WI38 (cell line): Measurements from ENCODE around the gene GINS2.

Experiments
- H3K4me3 ChIP-seq: 2 replicates; pipeline ENCODE4 v1.5.1; 2011; ENCODE audit warnings: low read depth, mild to moderate bottlenecking, control low read depth, low read length
- TF ChIP-seq, protein P1 (sequence below): IDR thresholded peaks from 2 replicates; pipeline ENCODE4 v1.5.1; 2012; ENCODE audit warnings: low read depth, mild to moderate bottlenecking, control low read depth, low read length

GINS2 gene

GRCh38 chr16:85656351-85657266 is 32.1 kb downstream of the GINS2 start:
- TF ChIP-seq, protein P1, sequence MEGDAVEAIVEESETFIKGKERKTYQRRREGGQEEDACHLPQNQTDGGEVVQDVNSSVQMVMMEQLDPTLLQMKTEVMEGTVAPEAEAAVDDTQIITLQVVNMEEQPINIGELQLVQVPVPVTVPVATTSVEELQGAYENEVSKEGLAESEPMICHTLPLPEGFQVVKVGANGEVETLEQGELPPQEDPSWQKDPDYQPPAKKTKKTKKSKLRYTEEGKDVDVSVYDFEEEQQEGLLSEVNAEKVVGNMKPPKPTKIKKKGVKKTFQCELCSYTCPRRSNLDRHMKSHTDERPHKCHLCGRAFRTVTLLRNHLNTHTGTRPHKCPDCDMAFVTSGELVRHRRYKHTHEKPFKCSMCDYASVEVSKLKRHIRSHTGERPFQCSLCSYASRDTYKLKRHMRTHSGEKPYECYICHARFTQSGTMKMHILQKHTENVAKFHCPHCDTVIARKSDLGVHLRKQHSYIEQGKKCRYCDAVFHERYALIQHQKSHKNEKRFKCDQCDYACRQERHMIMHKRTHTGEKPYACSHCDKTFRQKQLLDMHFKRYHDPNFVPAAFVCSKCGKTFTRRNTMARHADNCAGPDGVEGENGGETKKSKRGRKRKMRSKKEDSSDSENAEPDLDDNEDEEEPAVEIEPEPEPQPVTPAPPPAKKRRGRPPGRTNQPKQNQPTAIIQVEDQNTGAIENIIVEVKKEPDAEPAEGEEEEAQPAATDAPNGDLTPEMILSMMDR = no peak
- H3K4me3 ChIP-seq = no peak overlapping the region

GRCh38 chr16:85655216-85656129 is 33.3 kb downstream of the GINS2 start:
- TF ChIP-seq, protein P1 = no peak
- H3K4me3 ChIP-seq = no peak overlapping the region

GRCh38 chr16:85654251-85655095 is 34.3 kb downstream of the GINS2 start:
- H3K4me3 ChIP-seq = no peak overlapping the region
- TF ChIP-seq, protein P1 = no peak

DNA sequence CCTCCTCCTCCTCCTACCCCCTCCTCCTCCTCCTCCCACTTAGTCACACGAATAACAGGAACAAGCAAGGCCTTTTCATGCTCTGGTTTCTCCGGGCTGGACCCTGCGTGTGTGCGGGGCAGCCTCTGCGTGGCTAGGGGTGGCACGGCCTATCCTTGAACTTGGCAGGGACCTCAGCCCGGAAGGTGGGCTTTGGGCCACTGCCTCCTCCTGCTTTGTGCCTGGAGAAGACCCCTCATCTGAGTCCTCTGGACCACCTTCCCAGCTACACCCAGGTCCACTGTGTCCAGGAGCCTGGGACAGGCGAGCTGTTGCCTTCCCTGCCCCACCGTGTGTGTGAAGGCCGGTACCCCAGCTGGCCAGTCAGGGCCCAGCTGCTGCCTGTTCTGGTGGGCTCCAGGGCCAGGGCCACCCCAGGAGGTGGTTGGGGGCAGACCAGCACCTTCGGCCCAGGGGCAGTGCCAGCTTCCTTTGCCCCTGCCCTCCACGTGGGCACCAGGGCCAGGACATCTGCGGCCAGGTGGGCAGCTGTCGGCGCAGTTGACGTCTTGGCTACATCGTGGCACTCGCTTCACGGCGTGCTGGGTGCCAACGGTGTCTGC is 35.4 kb downstream of the GINS2 start:
- TF ChIP-seq, protein P1 = no peak
- no peak overlapping the region for H3K4me3 ChIP-seq

- no peak overlapping the region for H3K4me3 ChIP-seq
- TF ChIP-seq, protein P1 = no peak
These were observed 36.1 kb downstream of the GINS2 start for GRCh38 chr16:85652431-85653221.
